Loucy (cell line): Measurements from ENCODE around the gene DCLK2.

Source experiments
- EZH2phosphoT487 ChIP-seq: fragments of 200-600 bp; IDR thresholded peaks from 2 replicates; pipeline ENCODE4 v1.6.1; 2018; ENCODE audit warnings: antibody characterized with exemption, mild to moderate bottlenecking, moderate library complexity, borderline replicate concordance
- TF ChIP-seq, protein P1 (sequence below): fragments of 200-600 bp; sonication (generic); conservative IDR thresholded peaks from 2 replicates; pipeline ENCODE4 v1.5.1; 2014; ENCODE audit warnings: mild to moderate bottlenecking, antibody characterized with exemption, low read length

DNA sequence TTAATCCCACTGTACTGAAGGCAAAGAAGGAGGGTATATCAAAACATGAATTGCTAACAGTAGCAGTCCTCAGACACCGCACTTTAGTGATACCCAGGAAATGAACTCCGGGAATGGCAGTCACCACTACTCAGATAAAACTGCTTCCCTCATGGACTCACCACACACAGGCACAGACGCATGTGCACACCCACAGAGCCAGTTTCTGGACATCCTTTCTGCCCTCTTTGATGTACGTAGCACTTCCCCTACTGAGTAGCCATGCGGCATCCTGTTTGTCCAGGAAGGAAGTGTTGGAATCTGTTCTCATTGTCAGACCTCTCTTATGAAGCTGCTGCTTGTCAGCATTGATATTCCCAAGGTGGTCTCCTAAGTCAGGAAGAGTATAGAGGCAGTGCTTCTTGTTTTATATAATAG, 95.7 kb downstream of the DCLK2 start:
- TF ChIP-seq, protein P1, sequence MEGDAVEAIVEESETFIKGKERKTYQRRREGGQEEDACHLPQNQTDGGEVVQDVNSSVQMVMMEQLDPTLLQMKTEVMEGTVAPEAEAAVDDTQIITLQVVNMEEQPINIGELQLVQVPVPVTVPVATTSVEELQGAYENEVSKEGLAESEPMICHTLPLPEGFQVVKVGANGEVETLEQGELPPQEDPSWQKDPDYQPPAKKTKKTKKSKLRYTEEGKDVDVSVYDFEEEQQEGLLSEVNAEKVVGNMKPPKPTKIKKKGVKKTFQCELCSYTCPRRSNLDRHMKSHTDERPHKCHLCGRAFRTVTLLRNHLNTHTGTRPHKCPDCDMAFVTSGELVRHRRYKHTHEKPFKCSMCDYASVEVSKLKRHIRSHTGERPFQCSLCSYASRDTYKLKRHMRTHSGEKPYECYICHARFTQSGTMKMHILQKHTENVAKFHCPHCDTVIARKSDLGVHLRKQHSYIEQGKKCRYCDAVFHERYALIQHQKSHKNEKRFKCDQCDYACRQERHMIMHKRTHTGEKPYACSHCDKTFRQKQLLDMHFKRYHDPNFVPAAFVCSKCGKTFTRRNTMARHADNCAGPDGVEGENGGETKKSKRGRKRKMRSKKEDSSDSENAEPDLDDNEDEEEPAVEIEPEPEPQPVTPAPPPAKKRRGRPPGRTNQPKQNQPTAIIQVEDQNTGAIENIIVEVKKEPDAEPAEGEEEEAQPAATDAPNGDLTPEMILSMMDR = no peak
- TF ChIP-seq EZH2phosphoT487 = no peak
